Measurements from ENCODE around the gene NUFIP1. TPM values are rescaled to one million over a fixed set of nuclear protein-coding genes. Genes with fewer than 3 reads are reported as not detected.

NUFIP1 gene
- total RNA-seq, 4 donors from 2014 or later: 2.0 to 3.8 (median 3.0) TPM

DNA sequence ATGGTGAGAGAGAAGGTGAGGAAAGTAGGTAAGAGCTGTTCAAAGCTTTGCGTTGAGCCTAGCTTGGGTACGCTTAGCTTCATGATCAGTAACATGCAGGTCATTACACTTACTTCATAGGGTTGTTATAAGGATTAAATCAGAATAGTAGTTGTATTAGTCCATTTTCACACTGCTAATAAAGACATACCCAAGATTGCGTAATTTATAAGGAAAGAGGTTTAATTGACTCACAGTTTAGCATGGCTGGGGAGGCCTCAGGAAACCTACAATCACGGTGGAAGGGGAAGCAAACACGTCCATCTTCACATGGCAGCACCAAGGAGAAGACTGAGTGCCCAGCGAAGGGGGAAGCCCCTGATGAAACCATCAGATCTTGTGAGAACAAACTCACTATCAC, 21.9 kb upstream of the NUFIP1 start:
- TF ChIP-seq, protein P1, sequence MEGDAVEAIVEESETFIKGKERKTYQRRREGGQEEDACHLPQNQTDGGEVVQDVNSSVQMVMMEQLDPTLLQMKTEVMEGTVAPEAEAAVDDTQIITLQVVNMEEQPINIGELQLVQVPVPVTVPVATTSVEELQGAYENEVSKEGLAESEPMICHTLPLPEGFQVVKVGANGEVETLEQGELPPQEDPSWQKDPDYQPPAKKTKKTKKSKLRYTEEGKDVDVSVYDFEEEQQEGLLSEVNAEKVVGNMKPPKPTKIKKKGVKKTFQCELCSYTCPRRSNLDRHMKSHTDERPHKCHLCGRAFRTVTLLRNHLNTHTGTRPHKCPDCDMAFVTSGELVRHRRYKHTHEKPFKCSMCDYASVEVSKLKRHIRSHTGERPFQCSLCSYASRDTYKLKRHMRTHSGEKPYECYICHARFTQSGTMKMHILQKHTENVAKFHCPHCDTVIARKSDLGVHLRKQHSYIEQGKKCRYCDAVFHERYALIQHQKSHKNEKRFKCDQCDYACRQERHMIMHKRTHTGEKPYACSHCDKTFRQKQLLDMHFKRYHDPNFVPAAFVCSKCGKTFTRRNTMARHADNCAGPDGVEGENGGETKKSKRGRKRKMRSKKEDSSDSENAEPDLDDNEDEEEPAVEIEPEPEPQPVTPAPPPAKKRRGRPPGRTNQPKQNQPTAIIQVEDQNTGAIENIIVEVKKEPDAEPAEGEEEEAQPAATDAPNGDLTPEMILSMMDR (IDR thresholded peaks at IDR 0.05; ENCODE audit: low read depth): no peak

DNA sequence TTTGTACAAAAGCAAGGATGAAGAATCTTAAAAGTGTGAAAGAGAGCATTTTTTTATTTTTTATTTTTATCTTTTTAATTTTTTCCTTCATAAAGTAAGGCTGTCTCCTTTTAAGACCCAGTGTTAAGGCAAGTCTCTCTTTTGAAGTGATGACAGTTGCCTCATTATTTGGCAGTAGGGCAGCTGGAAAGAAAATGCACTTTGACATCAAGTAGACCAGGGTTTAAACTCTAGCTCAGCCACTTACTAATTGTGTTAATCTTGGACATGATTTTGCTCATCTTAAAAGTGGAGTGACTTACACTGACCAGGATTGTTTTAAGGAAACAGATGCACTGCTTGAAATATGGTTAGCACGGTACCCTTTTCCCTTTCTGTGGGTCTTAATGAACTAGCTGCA, 18.6 kb upstream of the NUFIP1 start:
- TF ChIP-seq, protein P1 (IDR thresholded peaks at IDR 0.05; ENCODE audit: low read depth): no peak

DNA sequence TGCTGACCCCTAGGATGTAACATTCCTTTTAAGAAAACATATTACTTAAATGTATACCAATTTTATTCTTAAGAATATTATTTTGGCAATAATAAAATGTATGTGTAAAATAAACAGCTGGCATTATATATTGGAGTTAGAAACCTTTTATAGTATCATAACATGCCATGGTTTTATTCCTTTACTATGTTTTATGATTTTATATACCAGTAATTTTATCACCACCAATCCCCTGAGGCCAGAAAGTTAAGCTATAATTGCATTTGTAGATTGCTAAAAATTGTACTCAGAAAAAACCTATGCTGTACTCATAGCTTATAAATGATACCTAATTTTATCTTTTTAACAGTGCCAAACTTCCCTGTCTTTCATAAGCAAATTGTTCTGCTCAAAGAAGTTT, 18.0 kb upstream of the NUFIP1 start:
- TF ChIP-seq, protein P1 (IDR thresholded peaks at IDR 0.05; ENCODE audit: low read depth): no peak

DNA sequence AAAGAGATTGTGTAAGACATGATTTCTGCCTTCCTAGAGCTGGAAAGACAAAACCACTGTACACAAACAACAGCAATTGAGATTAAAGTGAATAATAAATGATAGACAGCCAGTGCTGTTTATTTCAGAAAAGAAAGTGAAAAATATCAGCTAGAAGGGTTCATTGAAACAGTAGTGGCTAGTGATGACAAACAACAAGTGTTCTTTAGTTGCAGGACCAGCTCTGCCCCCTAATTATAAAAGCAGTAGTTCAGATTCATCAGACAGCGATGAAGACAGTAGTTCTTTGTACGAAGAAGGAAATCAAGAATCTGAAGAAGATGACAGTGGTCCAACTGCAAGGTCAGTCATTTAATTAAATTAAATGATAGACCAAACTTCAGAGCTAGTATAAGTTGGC, 14.8 kb upstream of the NUFIP1 start:
- TF ChIP-seq, protein P1 (IDR thresholded peaks at IDR 0.05; ENCODE audit: low read depth): no peak

DNA sequence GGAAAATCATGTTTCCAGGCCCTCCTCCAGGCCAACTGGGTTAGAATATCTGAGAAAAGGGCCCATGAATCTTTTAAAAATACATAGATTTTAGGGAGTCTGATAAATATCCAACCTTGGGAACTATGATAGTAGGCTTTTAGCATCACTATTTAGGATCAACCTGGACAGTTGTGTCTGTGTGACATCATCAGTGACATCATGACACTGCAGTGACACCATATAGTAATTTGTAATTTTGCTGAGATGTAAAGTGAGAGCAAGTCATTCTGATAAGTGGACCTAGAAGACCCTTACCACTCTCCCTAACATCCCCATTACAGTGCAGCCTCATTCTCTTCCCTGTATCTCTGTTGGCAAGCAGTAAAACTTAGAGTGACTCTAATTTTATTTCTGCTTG, 14.1 kb upstream of the NUFIP1 start:
- TF ChIP-seq, protein P1 (IDR thresholded peaks at IDR 0.05; ENCODE audit: low read depth): no peak

DNA sequence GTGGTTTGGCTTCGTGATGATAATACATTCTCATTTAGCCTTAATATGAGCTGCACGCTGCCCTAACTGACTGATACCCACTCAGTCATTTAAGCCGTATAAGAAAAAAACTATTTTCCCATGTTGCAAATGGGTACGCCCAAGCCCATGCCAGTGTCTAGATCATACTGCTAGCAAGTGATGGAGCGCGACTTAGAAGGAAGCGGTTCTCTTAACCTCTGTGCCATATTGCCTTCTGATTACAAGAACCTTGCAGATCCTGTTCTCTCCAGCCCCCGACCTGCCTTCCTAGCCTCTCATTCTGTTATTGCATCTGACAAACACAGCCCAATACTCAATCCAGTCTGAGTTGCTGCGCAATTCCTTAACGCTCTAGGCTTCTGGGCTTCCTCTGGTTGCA, 670 bp upstream of the NUFIP1 start:
- TF ChIP-seq, protein P1 (IDR thresholded peaks at IDR 0.05; ENCODE audit: low read depth): no peak

DNA sequence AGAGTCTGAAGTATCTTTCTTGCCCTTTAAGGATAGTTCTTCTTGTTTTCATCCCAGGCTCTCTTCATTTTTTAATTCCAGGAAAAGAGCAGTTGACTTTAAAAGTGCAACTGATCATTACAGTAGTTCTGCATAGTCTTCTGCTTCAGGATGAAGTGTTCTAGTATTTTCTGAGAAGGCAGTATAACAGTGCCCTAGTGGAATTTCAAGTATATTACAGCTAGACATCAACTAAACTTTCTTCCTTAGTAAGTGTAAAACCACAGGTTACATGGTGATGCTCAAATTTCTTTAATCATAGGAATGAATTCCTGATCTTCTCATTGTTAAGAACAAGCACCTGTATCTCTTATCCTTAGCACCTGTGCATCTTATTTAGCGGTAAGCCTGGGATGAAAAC, 10.9 kb downstream of the NUFIP1 start:
- TF ChIP-seq, protein P1 (IDR thresholded peaks at IDR 0.05; ENCODE audit: low read depth): no peak
